HG02981 (cell line): ENCODE results near the gene NOP58.
"Not testable (repeated sequence)": the region's sequence is repeated elsewhere in the genome, so short reads cannot be mapped to it uniquely, and the experiment has no call there.

Source experiments
- ATAC-seq: cut with Tn5 transposase; IDR thresholded peaks from one replicate; pipeline ENCODE4 v1.9.1; 2021; ENCODE audit warnings: mild to moderate bottlenecking, moderate library complexity; ENCODE audit not compliant: unreplicated experiment

NOP58 gene

DNA sequence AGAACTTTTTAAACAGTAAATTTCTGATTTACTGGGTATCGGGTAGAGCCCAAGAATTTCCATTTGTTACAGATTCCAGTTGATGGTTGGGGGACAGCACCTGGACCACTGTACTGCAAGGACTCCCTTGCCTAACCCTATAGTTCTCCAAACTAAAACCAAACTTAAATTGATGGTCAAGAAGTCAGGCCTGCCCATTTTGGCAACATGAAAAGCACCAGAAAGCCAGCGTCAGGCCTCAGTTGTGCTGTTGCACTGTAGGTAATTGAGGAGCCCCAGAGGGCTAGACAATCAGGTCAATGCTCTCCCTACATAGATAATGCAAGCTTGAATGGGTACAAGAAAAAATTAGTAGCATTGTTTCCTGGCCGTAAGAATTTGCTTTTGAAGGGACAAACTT, 40.5 kb downstream of the NOP58 start:
- no peak for ATAC-seq

DNA sequence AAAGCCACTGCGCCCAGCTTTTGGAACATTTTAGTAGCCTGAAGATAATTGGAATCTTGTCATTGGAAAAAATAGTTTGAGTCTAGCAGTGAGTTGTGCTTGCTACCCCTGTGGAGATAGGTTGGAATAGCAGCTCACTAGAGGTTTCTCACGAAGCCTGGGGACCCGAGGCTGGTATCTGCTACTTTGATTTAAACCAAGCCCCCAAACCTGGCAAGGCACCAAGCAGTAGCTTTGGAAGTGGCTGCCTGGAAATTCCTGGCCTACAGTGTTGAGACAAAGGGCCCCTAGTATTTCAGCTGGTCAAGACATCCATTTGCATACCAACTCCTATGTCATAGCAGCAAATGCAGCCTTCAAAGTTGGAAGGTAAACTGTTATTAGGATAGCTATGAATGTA, 42.1 kb downstream of the NOP58 start:
- ATAC-seq = no peak

- no peak for ATAC-seq
These were observed 46.3 kb downstream of the NOP58 start for GRCh38 chr2:202311823-202312388.

GRCh38 chr2:202314116-202314515, 48.6 kb downstream of the NOP58 start:
- no peak for ATAC-seq

DNA sequence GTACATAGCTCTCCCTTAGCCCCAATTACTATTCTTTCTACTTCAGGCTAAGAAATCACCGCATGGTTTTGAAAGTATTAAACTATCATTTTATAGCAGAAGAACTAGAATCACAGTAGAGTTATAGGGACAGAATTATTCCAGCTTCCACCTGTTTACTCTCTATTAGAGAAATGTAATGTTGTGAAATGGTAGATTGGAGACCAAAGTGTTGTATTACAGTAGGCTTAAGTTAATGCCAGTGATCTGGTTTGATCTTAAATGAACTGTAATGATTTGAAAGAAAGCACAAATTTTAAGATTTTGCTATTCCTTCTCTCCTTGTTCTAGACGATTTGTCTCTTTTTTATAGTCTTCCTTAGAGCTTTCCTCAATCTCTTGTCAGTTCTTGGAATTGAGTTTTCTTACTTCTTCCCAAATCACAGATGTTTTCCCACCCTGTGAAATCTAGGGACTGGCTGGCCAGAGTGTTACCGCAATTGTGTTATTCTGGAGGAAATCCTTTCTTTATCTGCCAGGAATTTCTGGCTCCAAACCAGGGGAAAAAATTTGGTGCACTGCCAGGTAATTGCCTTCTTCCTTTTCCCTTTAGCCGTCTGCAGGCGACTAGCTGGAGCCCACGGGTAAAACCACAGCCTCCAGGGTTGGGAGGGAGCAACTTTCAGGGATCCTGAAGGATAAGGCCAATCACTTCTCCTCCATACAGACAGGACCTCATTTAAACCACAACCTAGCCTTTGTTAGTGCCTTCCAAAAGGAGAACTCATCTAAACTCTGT, 51.7 kb downstream of the NOP58 start:
- no peak for ATAC-seq

GRCh38 chr2:202320362-202320761, 54.8 kb downstream of the NOP58 start:
- ATAC-seq = not testable (repeated sequence)

DNA sequence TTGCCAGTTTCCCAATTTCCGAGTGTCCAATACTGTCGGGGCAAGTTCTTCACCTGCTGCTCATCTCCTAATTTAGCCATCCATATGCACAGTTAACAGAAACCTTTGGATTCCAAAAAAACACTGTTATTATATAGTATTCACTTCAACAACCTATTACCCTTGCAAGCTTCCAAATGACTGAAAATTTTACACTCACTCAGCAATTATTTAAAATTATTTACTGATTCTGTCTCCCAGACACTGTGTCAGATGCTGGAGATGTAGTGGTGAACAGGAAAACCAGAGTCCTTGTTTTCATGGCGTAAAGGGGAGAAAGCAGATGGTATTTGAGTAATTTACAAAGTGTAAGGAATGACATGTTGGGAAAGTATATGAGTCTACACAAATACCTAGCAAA, 56.9 kb downstream of the NOP58 start:
- no peak for ATAC-seq

DNA sequence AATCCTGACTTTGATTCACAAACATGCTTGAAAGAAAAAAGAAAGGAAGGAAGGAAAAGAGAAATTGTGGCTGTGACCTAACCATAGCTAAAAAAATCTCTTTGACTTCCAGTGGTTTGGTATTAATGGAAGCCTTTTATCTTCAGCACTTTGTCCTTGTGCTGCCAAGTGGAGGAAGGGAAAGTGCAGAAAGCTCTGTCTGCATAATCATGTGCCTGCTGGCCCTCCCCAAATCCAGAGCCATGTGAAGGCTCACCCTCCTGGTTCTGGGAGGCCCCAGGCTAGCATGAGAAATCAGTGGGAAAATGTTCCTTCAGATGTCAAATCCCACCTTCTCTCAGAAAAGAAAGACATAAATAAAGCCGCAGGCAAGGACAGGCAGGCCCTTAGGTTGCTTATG, 62.3 kb downstream of the NOP58 start:
- no peak for ATAC-seq

DNA sequence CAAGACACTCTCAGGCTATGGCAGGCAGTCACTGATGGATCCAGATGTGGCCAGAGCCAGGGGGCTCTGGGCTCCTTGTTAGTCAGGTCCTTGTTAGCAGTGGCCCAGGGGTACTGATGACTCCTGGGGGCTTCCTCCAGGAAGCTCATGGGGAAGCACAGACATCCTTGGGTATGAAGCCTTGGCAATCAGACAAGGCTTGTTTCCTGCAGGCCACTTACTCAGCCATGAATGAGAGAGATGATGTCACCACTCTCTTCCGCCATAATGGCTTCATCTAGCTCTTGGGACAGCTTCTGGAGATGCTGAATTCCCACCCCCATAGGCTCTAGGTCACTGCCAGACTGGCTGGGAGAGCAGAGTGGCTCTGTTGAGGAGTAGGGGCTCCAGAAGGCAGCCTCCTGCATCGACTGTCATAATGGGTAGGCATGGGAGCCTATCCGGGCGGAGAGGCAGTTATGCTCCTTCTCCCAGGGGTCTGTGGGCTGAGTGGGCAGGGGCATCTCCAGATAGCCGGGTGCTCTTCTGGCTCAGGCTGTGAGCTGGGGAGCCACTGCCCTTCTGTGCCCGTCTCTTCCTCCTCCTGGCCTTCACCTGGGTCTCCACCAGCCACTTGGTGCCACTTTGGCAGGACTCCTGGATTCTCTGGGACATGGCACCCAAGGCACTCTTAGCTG, 70.4 kb downstream of the NOP58 start:
- ATAC-seq = no peak

DNA sequence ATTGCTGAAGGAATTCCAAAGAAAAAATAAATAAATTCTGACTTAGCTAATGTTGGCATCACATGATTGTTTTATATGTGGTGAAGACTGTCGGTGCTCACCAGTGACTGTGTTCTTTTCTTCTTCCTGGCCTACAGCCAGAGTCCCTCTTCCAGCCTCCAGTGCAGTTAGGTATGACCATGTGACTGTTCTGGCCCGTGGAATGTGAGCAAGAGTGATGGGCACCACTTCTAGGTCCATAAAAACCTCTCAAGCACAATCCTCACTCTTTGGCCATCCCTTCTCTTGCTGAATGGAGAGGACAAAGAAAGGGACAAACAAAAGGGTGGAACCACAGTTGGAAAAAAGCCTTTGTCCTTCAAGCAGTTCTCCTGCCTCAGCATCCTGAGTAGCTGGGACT, 71.6 kb downstream of the NOP58 start:
- no peak for ATAC-seq

DNA sequence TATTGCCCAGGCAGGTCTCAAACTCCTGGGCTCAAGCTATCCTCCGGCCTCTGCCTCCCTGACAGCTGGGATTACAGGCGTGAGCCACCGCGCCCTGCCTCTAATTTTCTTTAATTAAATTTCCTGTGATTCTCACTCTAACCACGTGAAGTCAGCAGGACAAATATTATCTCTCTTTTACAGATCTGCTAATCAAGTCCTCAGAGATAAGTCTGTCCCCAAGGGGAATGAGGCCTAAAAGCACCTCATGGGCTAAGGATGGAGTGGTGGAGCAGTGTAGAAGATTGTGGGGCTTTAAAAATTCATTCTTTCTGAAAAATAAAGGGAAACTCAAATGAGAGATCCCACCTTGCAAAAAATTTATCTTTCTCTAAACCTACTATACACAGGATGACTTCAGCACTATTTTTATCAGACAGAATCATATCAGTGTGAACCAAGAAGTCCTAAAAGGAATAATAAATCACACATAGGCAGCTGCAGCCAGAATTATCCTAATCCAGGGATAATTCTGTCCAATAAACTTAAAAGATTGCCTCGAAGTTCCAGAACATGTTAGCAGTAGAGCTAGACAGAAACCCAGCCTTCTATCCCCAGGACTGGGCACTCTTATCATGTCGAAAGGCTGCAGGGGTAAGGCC, 72.3 kb downstream of the NOP58 start:
- ATAC-seq = no peak

DNA sequence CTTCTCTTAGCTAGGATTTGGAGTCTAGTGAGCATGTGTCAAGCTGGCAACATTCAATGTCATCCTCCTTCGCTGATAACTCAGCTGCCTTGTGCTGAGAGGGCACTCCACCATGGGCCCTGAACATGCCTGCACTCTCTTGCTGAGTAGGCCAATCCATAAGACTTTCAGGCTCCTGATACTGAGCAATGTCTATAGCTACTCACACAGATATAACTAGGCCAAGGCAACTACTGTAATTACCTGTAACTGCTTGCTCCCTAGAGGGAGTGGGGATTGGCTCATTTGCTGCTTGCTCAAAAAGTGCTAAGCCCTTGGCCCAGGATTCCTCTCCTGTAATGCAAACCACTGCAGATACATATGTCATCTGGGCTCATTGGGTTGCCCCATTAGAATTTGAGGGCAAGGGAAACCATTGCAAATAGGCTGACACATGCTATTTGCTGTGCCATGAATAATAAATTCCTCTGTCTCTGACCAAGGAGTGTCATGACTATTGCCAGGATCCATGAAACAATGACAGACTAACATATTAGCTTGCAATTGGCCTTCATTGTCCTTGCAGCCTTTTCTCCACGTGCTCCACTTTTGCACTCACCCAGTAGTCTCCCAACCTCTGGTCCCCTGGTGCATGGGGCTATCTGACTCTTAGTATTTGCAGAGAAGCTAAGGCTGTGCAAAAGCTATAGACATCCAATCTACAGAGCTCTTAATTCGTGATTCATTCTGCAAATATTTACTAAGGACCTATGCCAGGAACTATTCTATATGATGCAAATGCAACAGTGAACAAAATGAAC, 73.7 kb downstream of the NOP58 start:
- no peak for ATAC-seq

DNA sequence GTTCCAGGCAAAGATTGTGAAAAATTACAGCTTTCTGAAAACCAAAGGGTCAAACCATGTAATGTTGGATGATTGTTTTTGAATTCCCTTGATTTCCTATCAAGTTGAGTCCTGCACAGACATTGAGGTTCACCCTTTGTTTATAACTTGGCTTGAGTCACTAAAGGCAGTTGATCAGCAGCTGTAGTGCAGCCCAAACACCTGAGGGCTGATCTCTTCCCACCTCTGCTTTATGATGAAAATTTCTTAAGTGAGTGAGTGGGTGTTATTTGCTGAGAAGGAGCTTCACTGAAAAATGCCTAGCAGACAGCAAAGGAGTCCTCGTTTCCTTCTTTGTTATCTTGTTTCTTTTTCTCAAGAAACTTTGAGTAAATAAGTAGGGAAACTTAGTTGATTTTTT, 78.6 kb downstream of the NOP58 start:
- ATAC-seq = no peak

DNA sequence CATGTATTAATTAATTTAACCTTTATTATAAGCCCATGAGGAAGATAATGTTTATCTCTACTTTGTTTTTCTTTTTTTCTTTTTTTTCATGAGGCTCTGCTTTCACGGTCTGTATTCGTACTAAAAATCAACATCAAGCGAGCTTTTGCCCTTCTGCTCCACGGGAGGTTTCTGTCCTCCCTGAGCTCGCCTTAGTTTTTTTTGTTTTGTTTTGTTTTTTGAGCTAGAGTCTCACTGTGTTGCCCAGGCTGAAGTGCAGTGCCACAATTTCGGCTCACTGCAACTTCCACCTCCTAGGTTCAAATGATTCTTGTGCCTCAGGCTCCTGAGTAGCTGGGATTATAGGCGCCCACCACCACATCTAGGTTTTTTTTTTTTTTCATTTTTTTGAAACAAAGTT, 80.6 kb downstream of the NOP58 start:
- ATAC-seq = no peak
